ENCODE results near the gene NUP107.
"Not testable (repeated sequence)": the region's sequence is repeated elsewhere in the genome, so short reads cannot be mapped to it uniquely, and the experiment has no call there.

The NUP107 gene

DNA sequence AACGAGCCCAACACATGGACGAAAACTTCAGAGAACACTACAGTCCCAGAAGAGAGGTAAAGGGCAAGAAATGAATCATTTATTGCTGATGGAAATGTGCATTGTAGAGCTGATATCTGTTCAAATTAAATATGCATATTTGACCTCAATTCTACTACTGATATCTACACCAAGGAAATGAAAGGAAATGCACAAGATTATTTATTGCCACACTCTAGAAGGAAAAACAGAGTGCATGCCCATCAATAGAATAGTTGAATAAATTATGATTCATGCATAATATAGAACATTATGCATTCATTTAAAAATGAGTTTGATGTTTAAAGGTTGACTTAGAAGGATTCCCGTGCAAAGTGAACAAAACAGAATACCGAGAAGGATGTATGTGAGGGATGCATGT, 15.6 kb upstream of the NUP107 start:
- POLR2A ChIA-PET, result no interaction called here
- CTCF ChIA-PET, result interaction anchor here (1.3 to 1.4 kb wide), 2 partner anchors 12 to 314 kb away, joined by 3 to 4 read pairs; no protein-coding TSS in a partner anchor
- H3K4me3 ChIP-seq (ENCODE audit: low read depth, low read length), result no peak overlapping the region
- TF ChIP-seq, protein P1, sequence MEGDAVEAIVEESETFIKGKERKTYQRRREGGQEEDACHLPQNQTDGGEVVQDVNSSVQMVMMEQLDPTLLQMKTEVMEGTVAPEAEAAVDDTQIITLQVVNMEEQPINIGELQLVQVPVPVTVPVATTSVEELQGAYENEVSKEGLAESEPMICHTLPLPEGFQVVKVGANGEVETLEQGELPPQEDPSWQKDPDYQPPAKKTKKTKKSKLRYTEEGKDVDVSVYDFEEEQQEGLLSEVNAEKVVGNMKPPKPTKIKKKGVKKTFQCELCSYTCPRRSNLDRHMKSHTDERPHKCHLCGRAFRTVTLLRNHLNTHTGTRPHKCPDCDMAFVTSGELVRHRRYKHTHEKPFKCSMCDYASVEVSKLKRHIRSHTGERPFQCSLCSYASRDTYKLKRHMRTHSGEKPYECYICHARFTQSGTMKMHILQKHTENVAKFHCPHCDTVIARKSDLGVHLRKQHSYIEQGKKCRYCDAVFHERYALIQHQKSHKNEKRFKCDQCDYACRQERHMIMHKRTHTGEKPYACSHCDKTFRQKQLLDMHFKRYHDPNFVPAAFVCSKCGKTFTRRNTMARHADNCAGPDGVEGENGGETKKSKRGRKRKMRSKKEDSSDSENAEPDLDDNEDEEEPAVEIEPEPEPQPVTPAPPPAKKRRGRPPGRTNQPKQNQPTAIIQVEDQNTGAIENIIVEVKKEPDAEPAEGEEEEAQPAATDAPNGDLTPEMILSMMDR (IDR thresholded peaks at IDR 0.05; ENCODE audit: insufficient read depth, low read length, missing control alignments), result no peak
- no peak for DNase-seq (ENCODE audit: low read depth, low spot score)

GRCh38 chr12:68673788-68674187, 13.0 kb upstream of the NUP107 start:
- TF ChIP-seq, protein P1 (IDR thresholded peaks at IDR 0.05; ENCODE audit: insufficient read depth, low read length, missing control alignments), result no peak
- POLR2A ChIA-PET, result no interaction called here
- no peak for DNase-seq (ENCODE audit: low read depth, low spot score)
- CTCF ChIA-PET, result no interaction called here
- H3K4me3 ChIP-seq (ENCODE audit: low read depth, low read length), result no peak overlapping the region

DNA sequence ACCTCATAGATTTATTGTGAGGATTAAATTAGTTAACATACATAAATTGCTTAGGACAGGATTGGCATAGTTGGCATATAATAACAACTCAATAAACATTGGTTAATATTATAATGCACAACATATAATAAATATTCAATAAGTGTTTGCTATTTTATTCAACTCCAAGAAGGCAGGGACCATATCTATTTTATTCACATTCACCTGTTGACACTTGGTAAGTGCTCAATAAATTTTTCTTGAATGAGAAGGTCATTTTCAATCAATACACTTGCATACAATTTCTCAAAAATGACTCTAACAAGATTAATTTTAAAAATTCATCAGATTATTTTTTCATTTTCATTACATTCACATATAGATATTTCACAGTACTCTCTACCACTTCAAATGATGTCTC, 12.4 kb upstream of the NUP107 start:
- TF ChIP-seq, protein P1 (IDR thresholded peaks at IDR 0.05; ENCODE audit: insufficient read depth, low read length, missing control alignments), result no peak
- ChIA-PET POLR2A (no interaction called here), CTCF (interaction anchor here (0.7 to 1.6 kb wide), 2 partner anchors 9 to 315 kb away, joined by 3 to 4 read pairs; no protein-coding TSS in a partner anchor)
- no peak overlapping the region for H3K4me3 ChIP-seq (ENCODE audit: low read depth, low read length)
- DNase-seq (ENCODE audit: low read depth, low spot score), result no peak

- H3K4me3 ChIP-seq (ENCODE audit: low read depth, low read length), result no peak overlapping the region
- ChIA-PET POLR2A (no interaction called here), CTCF (interaction anchor here (1.3 to 1.6 kb wide), 2 partner anchors 316 to 452 kb away, joined by 3 to 4 read pairs; no protein-coding TSS in a partner anchor)
- no peak for DNase-seq (ENCODE audit: low read depth, low spot score)
- TF ChIP-seq, protein P1 (IDR thresholded peaks at IDR 0.05; ENCODE audit: insufficient read depth, low read length, missing control alignments), result no peak
Measured at GRCh38 chr12:68675101-68675842, 11.5 kb upstream of the NUP107 start.

DNA sequence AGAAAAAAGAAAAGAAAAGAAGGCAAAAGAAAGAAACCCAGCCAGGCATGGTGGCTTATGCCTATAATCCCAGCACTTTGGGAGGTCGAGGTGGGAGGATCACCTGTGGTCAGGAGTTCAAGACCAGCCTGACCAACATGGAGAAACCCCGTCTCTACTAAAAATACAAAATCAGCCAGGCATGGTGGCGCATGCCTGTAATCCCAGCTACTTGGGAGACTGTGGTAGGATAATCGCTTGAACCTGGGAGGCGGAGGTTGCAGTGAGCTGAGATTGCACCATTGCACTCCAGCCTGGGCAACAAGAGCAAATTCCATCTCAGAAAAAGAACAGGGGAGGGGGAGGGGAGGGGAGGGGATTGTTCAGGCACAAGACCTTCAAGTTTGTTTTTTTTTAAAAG, 9.9 kb upstream of the NUP107 start:
- POLR2A ChIA-PET; H3K4me3 ChIP-seq (ENCODE audit: low read depth, low read length); CTCF ChIA-PET; DNase-seq (ENCODE audit: low read depth, low spot score): not testable (repeated sequence)

- TF ChIP-seq, protein P1 (IDR thresholded peaks at IDR 0.05; ENCODE audit: insufficient read depth, low read length, missing control alignments), result no peak
- peak overlapping the region; percentile 99 for H3K4me3 ChIP-seq (ENCODE audit: low read depth, low read length)
- ChIA-PET POLR2A (interaction anchor here (0.6 kb wide), 1 partner anchor 36 kb away, joined by 3 read pairs; no protein-coding TSS in a partner anchor), CTCF (interaction anchor here (0.5 to 0.8 kb wide), 2 partner anchors 19 to 350 kb away, joined by 3 read pairs; no protein-coding TSS in a partner anchor)
- no peak for DNase-seq (ENCODE audit: low read depth, low spot score)
Measured at GRCh38 chr12:68686262-68686594, 550 bp upstream of the NUP107 start.

GRCh38 chr12:68695454-68695853, 8.7 kb downstream of the NUP107 start:
- DNase-seq (ENCODE audit: low read depth, low spot score), result no peak
- TF ChIP-seq, protein P1 (IDR thresholded peaks at IDR 0.05; ENCODE audit: insufficient read depth, low read length, missing control alignments), result no peak
- ChIA-PET POLR2A (no interaction called here), CTCF (no interaction called here)
- no peak overlapping the region for H3K4me3 ChIP-seq (ENCODE audit: low read depth, low read length)

Measured in AG04449 (cell line).